Chondrocyte (in vitro differentiated cells): ENCODE results near the gene PYGL. TPM values are rescaled to one million over a fixed set of nuclear protein-coding genes. Genes with fewer than 3 reads are reported as not detected.
A peak's percentile ranks its signal among the peaks of the same experiment; 100 is the strongest.
"Not testable (repeated sequence)": the region's sequence is repeated elsewhere in the genome, so short reads cannot be mapped to it uniquely, and the experiment has no call there.

ENCODE experiments used
- DNase-seq: peaks from one replicate; pipeline ENCODE4 v3.0.0; 2021; ENCODE audit warnings: mixed read lengths, low spot score
- H3K27ac Mint-ChIP-seq: one replicate; pipeline ENCODE4 v1.8.0; 2021; ENCODE audit warnings: mild to moderate bottlenecking, moderate library complexity, mixed read lengths; ENCODE audit not compliant: unreplicated experiment
- H3K27me3 Mint-ChIP-seq: 2 replicates; pipeline ENCODE4 v1.8.0; 2021; ENCODE audit warnings: low read depth, mixed read lengths
- H3K36me3 Mint-ChIP-seq: 2 replicates; pipeline ENCODE4 v1.8.0; 2021; ENCODE audit warnings: low read depth, mixed read lengths
- H3K4me1 Mint-ChIP-seq: 2 replicates; pipeline ENCODE4 v1.8.0; 2021; ENCODE audit warnings: low read depth, mild to moderate bottlenecking, mixed read lengths
- H3K4me3 Mint-ChIP-seq: one replicate; pipeline ENCODE4 v1.8.0; 2021; ENCODE audit warnings: mild to moderate bottlenecking, moderate library complexity, mixed read lengths; ENCODE audit not compliant: unreplicated experiment
- H3K9me3 Mint-ChIP-seq: 2 replicates; pipeline ENCODE4 v1.8.0; 2021; ENCODE audit warnings: low read depth, mixed read lengths
- total RNA-seq: library from RNA; stranded (reverse); gene quantifications from 3 replicates; pipeline ENCODE4 v1.2.1, GENCODE V29; 2021
- TF ChIP-seq, protein P1 (sequence below): fragments of 200-600 bp; sonication (generic); IDR thresholded peaks from 2 replicates; pipeline ENCODE4 v1.5.0; 2021; ENCODE audit warnings: antibody characterized with exemption, mild to moderate bottlenecking, moderate library complexity

PYGL gene
- total RNA-seq, 1 donor from 2014 or later, result 120 TPM

GRCh38 chr14:50926851-50927386 lies 17.4 kb downstream of the PYGL start:
- DNase-seq, result no peak
- Mint-ChIP-seq H3K36me3 (peaks cover 47% of the 10 kb centered on the region), H3K27me3 (no peaks in the 10 kb centered on the region), H3K4me1 (peaks cover 2% of the 10 kb centered on the region), H3K4me3 (no peak overlapping the region), H3K27ac (no peak overlapping the region), H3K9me3 (no peaks in the 10 kb centered on the region)
- TF ChIP-seq, protein P1, sequence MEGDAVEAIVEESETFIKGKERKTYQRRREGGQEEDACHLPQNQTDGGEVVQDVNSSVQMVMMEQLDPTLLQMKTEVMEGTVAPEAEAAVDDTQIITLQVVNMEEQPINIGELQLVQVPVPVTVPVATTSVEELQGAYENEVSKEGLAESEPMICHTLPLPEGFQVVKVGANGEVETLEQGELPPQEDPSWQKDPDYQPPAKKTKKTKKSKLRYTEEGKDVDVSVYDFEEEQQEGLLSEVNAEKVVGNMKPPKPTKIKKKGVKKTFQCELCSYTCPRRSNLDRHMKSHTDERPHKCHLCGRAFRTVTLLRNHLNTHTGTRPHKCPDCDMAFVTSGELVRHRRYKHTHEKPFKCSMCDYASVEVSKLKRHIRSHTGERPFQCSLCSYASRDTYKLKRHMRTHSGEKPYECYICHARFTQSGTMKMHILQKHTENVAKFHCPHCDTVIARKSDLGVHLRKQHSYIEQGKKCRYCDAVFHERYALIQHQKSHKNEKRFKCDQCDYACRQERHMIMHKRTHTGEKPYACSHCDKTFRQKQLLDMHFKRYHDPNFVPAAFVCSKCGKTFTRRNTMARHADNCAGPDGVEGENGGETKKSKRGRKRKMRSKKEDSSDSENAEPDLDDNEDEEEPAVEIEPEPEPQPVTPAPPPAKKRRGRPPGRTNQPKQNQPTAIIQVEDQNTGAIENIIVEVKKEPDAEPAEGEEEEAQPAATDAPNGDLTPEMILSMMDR, result no peak

GRCh38 chr14:50924843-50925242 lies 19.4 kb downstream of the PYGL start:
- Mint-ChIP-seq H3K27ac (no peak overlapping the region), H3K4me1 (peaks cover 20% of the 10 kb centered on the region), H3K9me3 (no peaks in the 10 kb centered on the region), H3K4me3 (no peak overlapping the region), H3K27me3 (no peaks in the 10 kb centered on the region), H3K36me3 (peaks cover 37% of the 10 kb centered on the region)
- TF ChIP-seq, protein P1, result no peak
- DNase-seq, result no peak

- Mint-ChIP-seq H3K27me3 (no peaks in the 10 kb centered on the region), H3K4me1 (peaks cover 20% of the 10 kb centered on the region), H3K4me3 (no peak overlapping the region), H3K36me3 (peaks cover 36% of the 10 kb centered on the region), H3K27ac (no peak overlapping the region), H3K9me3 (no peaks in the 10 kb centered on the region)
- DNase-seq, result no peak
- TF ChIP-seq, protein P1, result no peak
These were observed 20.0 kb downstream of the PYGL start for GRCh38 chr14:50924236-50924635.

GRCh38 chr14:50922803-50923202 lies 21.5 kb downstream of the PYGL start:
- DNase-seq, result no peak
- Mint-ChIP-seq H3K4me1 (peaks cover 20% of the 10 kb centered on the region), H3K36me3 (peaks cover 35% of the 10 kb centered on the region), H3K4me3 (no peak overlapping the region), H3K27ac (no peak overlapping the region), H3K27me3 (no peaks in the 10 kb centered on the region), H3K9me3 (no peaks in the 10 kb centered on the region)
- TF ChIP-seq, protein P1, result no peak

- peaks cover 20% of the 10 kb centered on the region for H3K4me1 Mint-ChIP-seq
- peaks cover 44% of the 10 kb centered on the region for H3K36me3 Mint-ChIP-seq
- H3K4me3 Mint-ChIP-seq, result no peak overlapping the region
- no peaks in the 10 kb centered on the region for H3K27me3 Mint-ChIP-seq
- DNase-seq, result no peak
- H3K9me3 Mint-ChIP-seq, result no peaks in the 10 kb centered on the region
- H3K27ac Mint-ChIP-seq, result peak overlapping the region; percentile 93
- TF ChIP-seq, protein P1, result no peak
These were observed 23.6 kb downstream of the PYGL start for GRCh38 chr14:50920482-50921230.

DNA sequence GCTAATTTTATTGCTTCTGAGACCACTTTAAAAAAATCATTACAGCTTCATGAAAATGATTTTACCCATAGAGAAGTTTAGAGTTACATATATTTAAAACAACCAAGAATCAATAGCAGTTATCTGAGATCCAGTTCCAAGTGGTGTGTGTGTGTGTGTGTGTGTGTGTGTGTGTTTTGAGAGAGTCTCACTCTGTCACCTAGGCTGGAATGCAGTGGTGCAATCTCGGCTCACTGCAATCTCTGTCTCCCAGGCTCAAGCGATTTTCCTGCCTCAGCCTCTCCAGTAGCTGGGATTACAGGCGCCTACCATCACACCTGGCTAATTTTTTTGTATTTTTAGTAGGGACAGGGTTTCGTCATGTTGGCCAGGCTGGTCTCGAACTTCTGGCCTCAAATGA lies 24.8 kb downstream of the PYGL start:
- Mint-ChIP-seq H3K4me1 (peaks cover 20% of the 10 kb centered on the region), H3K36me3 (peaks cover 48% of the 10 kb centered on the region)
- not testable (repeated sequence) for H3K27me3 Mint-ChIP-seq, DNase-seq, H3K9me3 Mint-ChIP-seq, H3K27ac Mint-ChIP-seq, H3K4me3 Mint-ChIP-seq
